Adrenal gland (tissue), 5 donors: ENCODE data around the gene FHOD3.

ENCODE experiments used
- CTCF ChIP-seq, 6 experiments: fragments of 450-650 bp in 4 of 6; fragments of 200-600 bp in 2 of 6; sonication (generic) in 1 of 6; IDR thresholded peaks; 1 replicate in 5 of 6; 2 replicates in 1 of 6; pipeline versions ENCODE4 v1.5.1 to v1.8.0; 2016 to 2021; ENCODE audit warnings: antibody characterized with exemption in 6 of 6, mild to moderate bottlenecking in 2 of 6, moderate library complexity in 1 of 6
- POLR2A ChIP-seq, 2 donors: fragments of 450-650 bp; IDR thresholded peaks; one replicate each; pipeline ENCODE4 v1.6.1; 2017; ENCODE audit warnings: antibody characterized with exemption in 2 of 2, mild to moderate bottlenecking in 2 of 2, moderate library complexity in 1 of 2
- donor health status: DM: no; HTN: no; CAD: no.

GRCh38 chr18:36328385-36328858 is 30.9 kb downstream of the FHOD3 start:
- TF ChIP-seq CTCF (IDR thresholded peaks at IDR 0.05) (no peak), POLR2A (IDR thresholded peaks at IDR 0.05) (no peak)
